NCI-H1105 treated with DMSO at 0.1 percent for 48 hours (cell line): ENCODE results near the gene DNASE1L2.

ENCODE experiments used
- DNase-seq: peaks from one replicate; lab custom pipeline; 2025; lab: John Stamatoyannopoulos, UW

DNASE1L2 gene

DNA sequence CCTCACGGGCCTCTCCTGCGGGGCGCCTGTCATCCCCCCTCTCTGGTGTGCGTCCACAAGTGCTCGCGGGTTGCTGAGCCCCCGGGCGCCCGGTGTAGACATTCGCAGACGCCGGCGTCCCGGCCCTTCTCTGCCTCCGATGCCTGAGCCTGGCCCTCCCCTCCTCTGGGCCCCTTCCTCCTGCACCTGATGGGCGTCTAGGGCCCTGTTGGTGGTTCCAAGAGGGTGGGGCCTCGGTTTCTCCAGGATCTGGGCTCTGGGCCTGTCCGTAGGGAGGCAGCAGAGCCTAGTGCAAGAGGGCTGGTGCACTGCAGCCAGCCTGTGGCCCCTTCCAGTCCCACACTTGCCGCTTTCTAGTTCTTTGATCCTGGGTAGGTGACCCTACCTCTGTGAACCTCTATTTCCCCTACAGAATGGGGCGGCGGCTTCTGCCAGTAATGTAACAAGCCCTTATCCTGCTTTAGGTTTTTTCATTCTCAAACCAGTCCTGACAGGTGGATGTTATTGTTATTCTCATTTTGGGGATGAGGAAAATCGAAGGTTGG lies 12.2 kb upstream of the DNASE1L2 start:
- DNase-seq: no peak

GRCh38 chr16:2226245-2226793 lies 9.9 kb upstream of the DNASE1L2 start:
- no peak for DNase-seq

DNA sequence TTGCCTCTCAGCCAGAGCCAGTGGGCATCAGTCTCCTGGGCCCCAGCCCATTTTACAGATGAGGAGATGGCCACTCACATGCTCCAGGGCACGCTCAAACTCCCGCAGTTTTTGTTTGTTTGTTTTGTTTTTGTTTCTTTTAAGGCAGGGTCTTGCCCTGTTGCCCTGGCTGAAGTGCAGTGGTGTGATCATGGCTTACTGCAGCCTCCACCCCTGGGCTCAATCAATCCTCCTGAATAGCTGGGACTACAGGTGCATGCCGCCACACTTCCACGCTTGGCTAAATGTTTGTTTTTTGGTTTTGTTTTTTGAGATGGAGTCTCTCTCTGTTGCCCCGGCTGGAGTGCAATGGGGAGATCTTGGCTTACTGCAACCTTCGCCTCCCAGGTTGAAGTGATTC lies 9.3 kb upstream of the DNASE1L2 start:
- DNase-seq: no peak

GRCh38 chr16:2228161-2228824 lies 8.0 kb upstream of the DNASE1L2 start:
- no peak for DNase-seq

- DNase-seq: no peak
Measured at GRCh38 chr16:2229091-2229490, 7.2 kb upstream of the DNASE1L2 start.

GRCh38 chr16:2229632-2230250 lies 6.5 kb upstream of the DNASE1L2 start:
- no peak for DNase-seq

GRCh38 chr16:2230376-2230775 lies 5.9 kb upstream of the DNASE1L2 start:
- DNase-seq: no peak

GRCh38 chr16:2231016-2231931 lies 5.0 kb upstream of the DNASE1L2 start:
- DNase-seq: no peak

- DNase-seq: no peak
Measured at GRCh38 chr16:2232094-2232990, 3.9 kb upstream of the DNASE1L2 start.

GRCh38 chr16:2233046-2233775 lies 3.0 kb upstream of the DNASE1L2 start:
- DNase-seq: no peak

DNA sequence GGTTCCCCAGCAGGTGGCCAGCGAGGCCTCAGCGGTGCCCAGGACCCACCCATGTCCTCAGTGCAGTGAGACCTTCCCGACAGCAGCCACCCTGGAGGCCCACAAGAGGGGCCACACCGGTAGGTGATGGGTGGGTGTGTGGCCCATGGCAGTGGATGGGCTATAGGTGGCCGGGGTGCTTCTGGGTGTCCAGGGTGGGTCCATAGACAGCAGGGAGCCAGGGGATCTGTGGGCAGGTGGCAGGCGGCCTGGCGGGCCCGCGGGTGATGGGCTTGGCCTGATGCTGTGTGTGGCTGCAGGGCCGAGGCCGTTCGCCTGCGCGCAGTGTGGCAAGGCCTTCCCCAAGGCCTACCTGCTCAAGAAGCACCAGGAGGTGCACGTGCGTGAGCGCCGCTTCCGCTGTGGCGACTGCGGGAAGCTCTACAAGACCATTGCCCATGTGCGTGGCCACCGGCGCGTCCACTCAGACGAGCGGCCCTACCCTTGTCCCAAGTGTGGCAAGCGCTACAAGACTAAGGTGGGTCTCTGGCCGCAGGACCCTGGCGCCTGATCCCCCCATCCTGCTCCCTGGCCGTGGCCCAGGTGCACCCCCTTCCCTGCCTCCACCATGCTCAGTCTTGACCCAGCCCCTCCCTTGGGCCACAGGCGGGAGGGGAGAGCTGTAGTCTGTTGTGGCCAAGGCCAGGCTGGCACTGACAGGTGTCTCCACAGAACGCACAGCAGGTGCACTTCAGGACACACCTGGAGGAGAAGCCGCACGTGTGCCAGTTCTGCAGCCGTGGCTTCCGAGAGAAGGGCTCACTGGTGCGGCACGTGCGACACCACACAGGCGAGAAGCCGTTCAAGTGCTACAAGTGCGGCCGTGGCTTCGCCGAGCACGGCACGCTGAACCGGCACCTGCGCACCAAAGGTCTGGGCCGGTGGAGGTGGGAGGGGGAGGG lies 2.1 kb upstream of the DNASE1L2 start:
- DNase-seq: no peak

GRCh38 chr16:2234813-2235170 lies 1.5 kb upstream of the DNASE1L2 start:
- DNase-seq: no peak

- no peak for DNase-seq
Measured at GRCh38 chr16:2235234-2235651, 1.0 kb upstream of the DNASE1L2 start.

DNA sequence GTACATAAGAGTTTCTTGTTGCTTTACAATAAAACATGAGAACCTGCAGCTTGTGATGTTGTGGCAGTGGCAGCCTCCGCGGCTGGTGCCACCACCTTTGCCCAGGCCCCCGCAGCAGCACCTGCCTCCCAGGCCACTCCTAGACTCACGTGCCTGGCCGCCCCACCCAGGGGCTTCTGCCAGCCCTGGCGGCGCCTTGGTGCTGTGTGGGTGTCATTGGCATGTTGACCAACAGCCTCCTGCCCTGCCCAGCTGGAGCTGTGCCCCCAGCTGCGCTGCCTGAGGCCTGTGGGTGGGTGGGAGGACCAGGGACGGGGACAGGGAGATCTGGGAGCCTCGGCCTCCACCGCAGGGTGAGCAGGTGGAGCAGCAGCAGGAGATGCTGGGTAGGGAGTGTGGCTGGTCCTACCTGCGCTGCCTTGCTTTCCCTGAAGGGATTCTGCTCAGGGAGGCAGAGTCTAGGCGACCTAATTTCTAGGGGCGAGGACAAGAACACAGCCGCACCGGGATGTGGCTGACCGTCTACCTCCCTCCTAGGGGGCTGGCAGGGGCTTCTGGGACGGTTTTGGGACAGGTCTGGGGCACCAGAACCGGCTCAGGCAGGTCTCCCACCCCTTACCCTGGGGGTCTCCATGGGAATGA lies 428 bp upstream of the DNASE1L2 start:
- no peak for DNase-seq

- DNase-seq: no peak
Measured at GRCh38 chr16:2237102-2237482, 848 bp downstream of the DNASE1L2 start.

DNA sequence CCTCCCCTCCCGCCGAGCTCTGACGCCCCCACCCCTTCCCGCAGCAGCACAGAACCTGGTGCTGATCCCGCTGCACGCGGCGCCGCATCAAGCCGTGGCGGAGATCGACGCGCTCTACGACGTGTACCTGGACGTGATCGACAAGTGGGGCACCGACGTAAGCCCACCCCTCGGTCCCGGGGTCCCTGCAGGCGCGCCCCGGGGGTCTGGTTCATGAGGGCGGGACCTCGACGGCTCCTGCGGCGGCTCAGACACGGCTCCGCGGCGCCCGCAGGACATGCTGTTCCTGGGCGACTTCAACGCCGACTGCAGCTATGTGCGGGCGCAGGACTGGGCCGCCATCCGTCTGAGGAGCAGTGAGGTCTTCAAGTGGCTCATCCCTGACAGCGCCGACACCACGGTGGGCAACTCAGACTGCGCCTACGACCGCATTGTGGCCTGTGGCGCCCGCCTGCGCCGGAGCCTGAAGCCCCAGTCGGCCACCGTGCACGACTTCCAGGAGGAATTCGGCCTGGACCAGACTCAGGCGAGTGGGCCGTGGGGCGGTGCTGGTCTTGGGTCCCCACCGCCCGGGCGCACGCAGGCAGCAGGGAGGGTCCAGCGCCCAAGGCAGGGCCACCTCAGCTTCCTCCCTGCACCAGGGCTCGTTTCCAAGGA lies 1.4 kb downstream of the DNASE1L2 start:
- DNase-seq: peak; percentile 6

DNA sequence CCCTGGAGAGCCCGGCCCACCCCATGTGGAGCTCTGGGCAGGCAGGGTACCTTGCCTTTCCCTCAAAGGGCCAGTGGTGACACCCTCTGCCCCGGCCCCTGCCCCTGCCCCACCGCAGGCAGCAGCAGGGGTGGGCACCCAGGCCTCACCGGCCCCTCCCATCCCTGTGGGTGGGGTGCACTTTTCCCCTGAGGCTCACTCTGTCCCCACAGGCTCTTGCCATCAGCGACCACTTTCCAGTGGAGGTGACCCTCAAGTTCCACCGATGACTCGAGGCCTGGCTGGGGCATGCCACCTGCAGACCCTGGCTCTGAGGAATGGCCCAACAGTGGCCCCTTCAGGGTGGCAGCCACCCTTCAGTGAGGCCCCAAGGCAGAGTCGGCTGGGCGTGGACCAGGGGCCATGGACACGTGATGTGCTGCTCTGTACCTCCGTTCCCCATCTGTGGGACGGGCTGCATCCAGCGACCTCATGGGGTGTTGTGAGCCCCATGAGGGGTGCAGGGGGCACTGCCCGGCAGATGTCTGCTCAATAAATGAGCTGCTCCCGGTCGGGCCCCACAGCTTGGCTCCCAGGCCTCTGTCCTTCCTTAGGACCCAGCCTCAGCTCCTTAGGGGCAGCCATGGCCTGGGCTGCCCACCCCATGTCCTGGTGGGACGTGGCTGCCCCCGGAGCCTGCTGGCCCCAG lies 2.0 kb downstream of the DNASE1L2 start:
- no peak for DNase-seq
